Ascending aorta (tissue), 2 donors: ENCODE results near the gene DMPK. TPM values are rescaled to one million over a fixed set of nuclear protein-coding genes. Genes with fewer than 3 reads are reported as not detected.
"Not testable (repeated sequence)": the region's sequence is repeated elsewhere in the genome, so short reads cannot be mapped to it uniquely, and the experiment has no call there.

Experiments
- DNase-seq, 2 donors: peaks; one replicate each; pipeline ENCODE4 v3.0.0-alpha.2; 2019; ENCODE audit warnings: low spot score in 2 of 2
- H3K27ac ChIP-seq, 2 donors: fragments of 200-600 bp; sonication (generic); one replicate each; pipeline ENCODE4 v1.5.1; 2016 to 2017; ENCODE audit warnings: mild to moderate bottlenecking in 1 of 2
- H3K27me3 ChIP-seq: fragments of 200-600 bp; sonication (generic); one replicate; pipeline ENCODE4 v1.5.1; 2017
- H3K36me3 ChIP-seq, 2 donors: fragments of 200-600 bp; sonication (generic); one replicate each; pipeline ENCODE4 v1.5.1; 2016
- H3K4me1 ChIP-seq, 2 donors: fragments of 200-600 bp; sonication (generic); one replicate each; pipeline ENCODE4 v1.5.1; 2016 to 2017; ENCODE audit warnings: mild to moderate bottlenecking in 1 of 2
- H3K4me3 ChIP-seq, 2 donors: fragments of 200-600 bp; sonication (generic); one replicate each; pipeline ENCODE4 v1.5.1; 2016 to 2017; ENCODE audit warnings: mild to moderate bottlenecking in 1 of 2
- H3K9me3 ChIP-seq, 2 donors: fragments of 200-600 bp; sonication (generic); one replicate each; pipeline ENCODE4 v1.5.1; 2016
- CTCF ChIP-seq, 3 experiments: fragments of 200-600 bp in 2 of 3; fragments of 450-650 bp in 1 of 3; sonication (generic) in 2 of 3; IDR thresholded peaks; one replicate each; pipeline ENCODE4 v1.5.1; 2016 to 2019; ENCODE audit warnings: antibody characterized with exemption in 3 of 3, mild to moderate bottlenecking in 1 of 3, moderate library complexity in 1 of 3
- intact Hi-C: fragments of 100-400 bp; cut with DNase I; formaldehyde crosslinking; loops from one replicate; pipeline ENCODE4 v1.15.1; 2023
- total RNA-seq: library from RNA; depleted of rRNA; stranded (reverse); fragments of >200 nt; gene quantifications from one replicate; pipeline ENCODE4 v1.1.0, GENCODE V29; 2016

Gene DMPK
- total RNA-seq, 1 donor from 2014 or later, result 76.8 TPM

GRCh38 chr19:45742969-45743368, 39.3 kb downstream of the DMPK start:
- Histone ChIP-seq H3K36me3 (no peaks in the 10 kb centered on the region), H3K9me3 (no peaks in the 10 kb centered on the region), H3K4me1 (no peaks in the 10 kb centered on the region), H3K27ac (no peak overlapping the region), H3K4me3 (no peak overlapping the region), H3K27me3 (no peaks in the 10 kb centered on the region)
- intact Hi-C loops, result no loop called here
- DNase-seq, result no peak
- TF ChIP-seq CTCF (IDR thresholded peaks at IDR 0.05), result no peak

- no peak for DNase-seq
- Histone ChIP-seq H3K4me1 (no peaks in the 10 kb centered on the region), H3K27ac (no peak overlapping the region), H3K36me3 (no peaks in the 10 kb centered on the region), H3K27me3 (no peaks in the 10 kb centered on the region), H3K4me3 (no peak overlapping the region), H3K9me3 (no peaks in the 10 kb centered on the region)
- intact Hi-C loops, result no loop called here
- no peak for TF ChIP-seq CTCF (IDR thresholded peaks at IDR 0.05)
Measured at GRCh38 chr19:45739498-45740439, 42.5 kb downstream of the DMPK start.

- intact Hi-C loops, result no loop called here
- H3K27ac ChIP-seq, result no peak within 1 kb of the TSS
- peaks cover 0 to 10% of the 10 kb centered on the region in 2 donors for H3K4me1 ChIP-seq
- H3K4me3 ChIP-seq, result no peak within 1 kb of the TSS
- DNase-seq, result no peak
- no peaks in the 10 kb centered on the region for H3K36me3 ChIP-seq
- H3K27me3 ChIP-seq, result no peaks in the 10 kb centered on the region
- TF ChIP-seq CTCF (IDR thresholded peaks at IDR 0.05), result no peak
- H3K9me3 ChIP-seq, result no peaks in the 10 kb centered on the region
Measured at GRCh38 chr19:45733160-45733810, 49.0 kb downstream of the DMPK start, which contains the start of gene MEIOSIN. TSS of gene MEIOSIN (plus strand) at chr19:45733439. CDS start at chr19:45735377, 1,938 bp downstream.

- Histone ChIP-seq H3K27ac (peak within 1 kb of the TSS; percentile 48 to 56), H3K9me3 (no peaks in the 10 kb centered on the region), H3K27me3 (no peaks in the 10 kb centered on the region), H3K36me3 (no peaks in the 10 kb centered on the region), H3K4me1 (peaks cover 0 to 10% of the 10 kb centered on the region in 2 donors), H3K4me3 (peak within 1 kb of the TSS; percentile 88 to 89)
- TF ChIP-seq CTCF (IDR thresholded peaks at IDR 0.05), result peak in 1 of 3 experiments; percentile 9
- peak; percentile 95 to 99 for DNase-seq
- intact Hi-C loops, result loop anchor here (1.0 to 2.0 kb wide), 4 partner anchors 13 to 132 kb away; partner anchors contain the start of gene SYMPK
Measured at GRCh38 chr19:45730368-45731288, 51.7 kb downstream of the DMPK start, which contains the start of gene FBXO46. TSS of gene FBXO46 (minus strand) at chr19:45730896. CDS start at chr19:45713495, 17,401 bp downstream.

- Histone ChIP-seq H3K36me3 (no peaks in the 10 kb centered on the region), H3K9me3 (no peaks in the 10 kb centered on the region), H3K27ac (no peak overlapping the region), H3K27me3 (no peaks in the 10 kb centered on the region), H3K4me1 (peaks cover 0 to 10% of the 10 kb centered on the region in 2 donors), H3K4me3 (peak overlapping the region; percentile 88 to 89)
- no peak for TF ChIP-seq CTCF (IDR thresholded peaks at IDR 0.05)
- intact Hi-C loops, result loop anchor here (1.0 to 2.0 kb wide), 4 partner anchors 13 to 133 kb away; partner anchors contain the start of gene SYMPK
- DNase-seq, result no peak
Measured at GRCh38 chr19:45729800-45730290, 52.4 kb downstream of the DMPK start.

DNA sequence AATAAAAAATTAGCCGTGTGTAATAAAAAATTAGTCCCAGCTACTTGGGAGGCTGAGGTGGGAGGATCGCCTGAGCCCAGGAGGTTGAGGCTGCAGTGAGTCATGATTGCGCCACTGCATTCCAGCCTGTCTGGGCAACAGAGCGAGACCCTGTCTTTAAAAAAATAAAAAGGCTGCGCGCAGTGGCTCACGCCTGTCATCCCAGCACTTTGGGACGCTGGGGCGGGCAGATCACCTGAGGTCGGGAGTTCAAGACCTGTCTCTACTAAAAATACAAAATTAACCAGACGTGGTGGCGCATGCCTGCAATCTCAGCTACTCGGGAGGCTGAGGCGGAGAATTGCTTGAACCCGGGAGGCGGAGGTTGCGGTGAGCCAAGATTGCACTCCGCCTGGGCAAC, 53.6 kb downstream of the DMPK start:
- H3K27me3 ChIP-seq, H3K9me3 ChIP-seq, H3K27ac ChIP-seq, H3K4me1 ChIP-seq, DNase-seq, intact Hi-C loops, H3K36me3 ChIP-seq: not testable (repeated sequence)
- peak overlapping the region in 1 of 2 donors; percentile 89 for H3K4me3 ChIP-seq

DNA sequence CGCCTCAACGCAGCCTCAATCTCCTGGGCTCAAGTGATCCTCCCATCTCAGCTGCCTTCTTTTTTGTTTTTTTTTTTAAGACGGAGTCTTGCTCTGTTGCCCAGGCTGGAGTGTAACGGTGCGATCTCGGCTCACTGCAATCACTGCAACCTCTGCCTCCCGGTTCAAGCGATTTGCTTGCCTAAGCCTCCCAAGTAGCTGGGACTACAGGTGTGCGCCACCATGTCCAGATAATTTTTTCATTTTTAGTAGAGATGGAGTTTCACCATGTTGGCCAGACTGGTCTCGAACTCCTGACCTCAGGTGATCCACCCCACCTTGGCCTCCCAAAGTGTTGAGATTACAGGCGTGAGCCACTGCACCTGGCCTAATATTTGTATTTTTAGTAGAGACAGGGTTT, 62.2 kb downstream of the DMPK start:
- H3K36me3 ChIP-seq, DNase-seq, intact Hi-C loops, H3K27me3 ChIP-seq, H3K9me3 ChIP-seq, H3K4me3 ChIP-seq, H3K27ac ChIP-seq: not testable (repeated sequence)
- peaks cover 0 to 11% of the 10 kb centered on the region in 2 donors for H3K4me1 ChIP-seq
